ENCODE results near the gene MMP15. TPM values are rescaled to one million over a fixed set of nuclear protein-coding genes. Genes with fewer than 3 reads are reported as not detected.

MMP15 gene
- total RNA-seq, 4 donors from 2014 or later: 5.2 to 9.1 (median 7.7) TPM

GRCh38 chr16:57988929-57989328 is 36.6 kb upstream of the MMP15 start:
- H3K4me3 ChIP-seq (ENCODE audit: low read depth, poor library complexity, severe bottlenecking): no peak overlapping the region
- no peak for TF ChIP-seq POLR2A (IDR thresholded peaks at IDR 0.05)
- TF ChIP-seq, protein P1, sequence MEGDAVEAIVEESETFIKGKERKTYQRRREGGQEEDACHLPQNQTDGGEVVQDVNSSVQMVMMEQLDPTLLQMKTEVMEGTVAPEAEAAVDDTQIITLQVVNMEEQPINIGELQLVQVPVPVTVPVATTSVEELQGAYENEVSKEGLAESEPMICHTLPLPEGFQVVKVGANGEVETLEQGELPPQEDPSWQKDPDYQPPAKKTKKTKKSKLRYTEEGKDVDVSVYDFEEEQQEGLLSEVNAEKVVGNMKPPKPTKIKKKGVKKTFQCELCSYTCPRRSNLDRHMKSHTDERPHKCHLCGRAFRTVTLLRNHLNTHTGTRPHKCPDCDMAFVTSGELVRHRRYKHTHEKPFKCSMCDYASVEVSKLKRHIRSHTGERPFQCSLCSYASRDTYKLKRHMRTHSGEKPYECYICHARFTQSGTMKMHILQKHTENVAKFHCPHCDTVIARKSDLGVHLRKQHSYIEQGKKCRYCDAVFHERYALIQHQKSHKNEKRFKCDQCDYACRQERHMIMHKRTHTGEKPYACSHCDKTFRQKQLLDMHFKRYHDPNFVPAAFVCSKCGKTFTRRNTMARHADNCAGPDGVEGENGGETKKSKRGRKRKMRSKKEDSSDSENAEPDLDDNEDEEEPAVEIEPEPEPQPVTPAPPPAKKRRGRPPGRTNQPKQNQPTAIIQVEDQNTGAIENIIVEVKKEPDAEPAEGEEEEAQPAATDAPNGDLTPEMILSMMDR (IDR thresholded peaks at IDR 0.05): no peak
- intact Hi-C loops (cut with DNase I; ENCODE audit: low total_unique reads): no loop called here
- no peak for DNase-seq (ENCODE audit: low spot score in 2 of 2)
- 55% methylated on average over 1 of the region's 1 CpG; no CpG with 5 or more reads in 1 of the 2 donors for WGBS, 2 donors

- no peak overlapping the region for H3K4me3 ChIP-seq (ENCODE audit: low read depth, poor library complexity, severe bottlenecking)
- 83 to 85% methylated on average over 11 of the region's 11 CpGs for WGBS, 2 donors
- DNase-seq (ENCODE audit: low spot score in 2 of 2): no peak
- TF ChIP-seq, protein P1 (IDR thresholded peaks at IDR 0.05): no peak
- TF ChIP-seq POLR2A (IDR thresholded peaks at IDR 0.05): no peak
- intact Hi-C loops (cut with DNase I; ENCODE audit: low total_unique reads): loop anchor here (10.0 kb wide), 2 partner anchors 237 to 417 kb away; no protein-coding TSS in a partner anchor
These were observed 33.9 kb upstream of the MMP15 start for GRCh38 chr16:57991551-57992059.

DNA sequence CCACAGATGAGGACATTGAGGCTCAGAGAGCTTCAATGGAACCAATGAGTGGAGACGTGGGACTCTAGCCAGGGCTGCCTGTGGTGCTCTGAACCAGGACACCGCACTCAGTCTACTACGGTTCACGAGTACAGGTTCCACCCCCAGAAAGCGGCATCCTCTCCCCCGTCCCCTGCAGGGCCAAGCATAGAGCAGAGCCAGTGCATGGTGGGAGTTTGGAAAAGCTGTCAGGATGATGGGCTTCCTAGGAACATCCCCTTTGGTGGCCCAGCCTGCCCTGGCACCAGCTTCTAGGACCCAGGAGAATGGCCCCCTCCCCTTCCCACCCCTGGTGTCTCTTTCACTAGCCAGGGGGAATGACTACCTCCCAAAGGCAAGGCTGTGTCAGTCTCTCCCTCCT is 33.5 kb upstream of the MMP15 start:
- intact Hi-C loops (cut with DNase I; ENCODE audit: low total_unique reads): loop anchor here (10.0 kb wide), 2 partner anchors 237 to 417 kb away; no protein-coding TSS in a partner anchor
- 92 to 96% methylated on average over 6 of the region's 6 CpGs for WGBS, 2 donors

GRCh38 chr16:57993438-57993837 is 32.1 kb upstream of the MMP15 start:
- no peak for DNase-seq (ENCODE audit: low spot score in 2 of 2)
- H3K4me3 ChIP-seq (ENCODE audit: low read depth, poor library complexity, severe bottlenecking): no peak overlapping the region
- no peak for TF ChIP-seq POLR2A (IDR thresholded peaks at IDR 0.05)
- TF ChIP-seq, protein P1 (IDR thresholded peaks at IDR 0.05): no peak
- intact Hi-C loops (cut with DNase I; ENCODE audit: low total_unique reads): loop anchor here (10.0 kb wide), 2 partner anchors 239 to 419 kb away; no protein-coding TSS in a partner anchor
- WGBS, 2 donors: 67 to 73% methylated on average over 8 of the region's 8 CpGs

More for the DNA sequence above, 33.5 kb upstream of the MMP15 start:
- no peak for TF ChIP-seq POLR2A (IDR thresholded peaks at IDR 0.05)
- TF ChIP-seq, protein P1 (IDR thresholded peaks at IDR 0.05): no peak
- H3K4me3 ChIP-seq (ENCODE audit: low read depth, poor library complexity, severe bottlenecking): no peak overlapping the region
- no peak for DNase-seq (ENCODE audit: low spot score in 2 of 2)

DNA sequence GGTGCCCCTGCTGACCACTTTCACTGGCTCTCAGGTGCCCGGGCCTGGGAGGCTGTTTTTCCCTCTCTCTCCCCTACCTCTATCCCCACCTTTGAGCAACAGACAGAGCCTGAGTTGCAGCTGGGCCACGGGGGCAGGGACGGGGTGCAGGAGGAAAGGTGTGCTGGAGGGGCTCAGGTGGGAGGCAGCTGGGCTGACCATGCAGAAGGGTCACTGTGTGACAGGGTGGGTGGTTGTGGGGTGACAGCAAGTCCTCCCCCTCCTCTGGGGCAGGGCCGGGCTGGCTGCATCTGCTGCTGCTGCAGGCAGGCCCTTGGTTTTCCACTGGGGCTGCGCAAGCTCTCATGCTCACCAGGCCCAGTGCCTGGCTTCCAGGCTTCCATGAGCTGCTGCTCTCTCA is 31.7 kb upstream of the MMP15 start:
- 91 to 100% methylated on average over 5 of the region's 5 CpGs for WGBS, 2 donors
- H3K4me3 ChIP-seq (ENCODE audit: low read depth, poor library complexity, severe bottlenecking): no peak overlapping the region
- no peak for TF ChIP-seq POLR2A (IDR thresholded peaks at IDR 0.05)
- TF ChIP-seq, protein P1 (IDR thresholded peaks at IDR 0.05): no peak
- intact Hi-C loops (cut with DNase I; ENCODE audit: low total_unique reads): loop anchor here (10.0 kb wide), 2 partner anchors 239 to 419 kb away; no protein-coding TSS in a partner anchor
- DNase-seq (ENCODE audit: low spot score in 2 of 2): no peak

DNA sequence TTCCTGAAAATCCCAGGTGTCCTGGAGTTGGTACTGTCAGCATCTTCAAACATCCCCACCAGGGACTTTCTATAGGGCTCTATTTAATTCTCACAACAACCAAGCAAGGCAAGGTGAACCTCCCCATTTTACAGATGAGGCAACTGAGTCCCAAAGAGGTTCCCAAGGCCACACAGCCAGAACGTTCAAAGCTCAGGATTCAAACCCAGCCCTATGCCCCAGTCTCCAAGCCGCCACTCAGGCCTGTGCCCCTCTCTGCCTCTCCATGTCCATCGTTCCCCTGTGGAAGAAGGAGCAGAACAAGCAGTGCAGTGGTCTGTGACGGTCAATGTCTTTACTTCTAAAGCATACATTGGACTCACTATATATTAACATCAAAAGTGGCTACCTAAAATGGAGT is 31.2 kb upstream of the MMP15 start:
- H3K4me3 ChIP-seq (ENCODE audit: low read depth, poor library complexity, severe bottlenecking): no peak overlapping the region
- 88 to 93% methylated on average over 4 of the region's 4 CpGs for WGBS, 2 donors
- intact Hi-C loops (cut with DNase I; ENCODE audit: low total_unique reads): loop anchor here (10.0 kb wide), 2 partner anchors 240 to 420 kb away; no protein-coding TSS in a partner anchor
- no peak for TF ChIP-seq POLR2A (IDR thresholded peaks at IDR 0.05)
- TF ChIP-seq, protein P1 (IDR thresholded peaks at IDR 0.05): no peak
- DNase-seq (ENCODE audit: low spot score in 2 of 2): no peak

All from lower leg skin (tissue), 4 donors.